Trophoblast cell (in vitro differentiated cells and primary cell): ENCODE results near the gene ERMP1.

ENCODE experiments used
- DNase-seq, 2 donors: peaks; one replicate each; pipeline ENCODE4 v3.0.0-alpha.2; 2016
- H2AFZ ChIP-seq: 2 replicates; pipeline ENCODE4 v1.6.1; 2013; ENCODE audit warnings: low read length, moderate library complexity, mild to moderate bottlenecking; ENCODE audit not compliant: insufficient read depth, poor library complexity
- H2AK5ac ChIP-seq: 2 replicates; pipeline ENCODE4 v1.6.1; 2013; ENCODE audit warnings: mild to moderate bottlenecking, low read length
- H2BK120ac ChIP-seq: 2 replicates; pipeline ENCODE4 v1.6.1; 2013; ENCODE audit warnings: low read length, mild to moderate bottlenecking, moderate library complexity; ENCODE audit not compliant: insufficient read depth, poor library complexity
- H2BK12ac ChIP-seq: 2 replicates; pipeline ENCODE4 v1.6.1; 2013; ENCODE audit warnings: mild to moderate bottlenecking, low read length, moderate library complexity
- H2BK5ac ChIP-seq: 2 replicates; pipeline ENCODE4 v1.6.1; 2013; ENCODE audit warnings: low read length, low read depth, moderate library complexity, mild to moderate bottlenecking; ENCODE audit not compliant: poor library complexity
- H3K14ac ChIP-seq: 2 replicates; pipeline ENCODE4 v1.6.1; 2013; ENCODE audit warnings: mild to moderate bottlenecking, low read length
- H3K18ac ChIP-seq: 2 replicates; pipeline ENCODE4 v1.6.1; 2013; ENCODE audit warnings: mild to moderate bottlenecking, low read length
- H3K23ac ChIP-seq: 2 replicates; pipeline ENCODE4 v1.6.1; 2013; ENCODE audit warnings: low read length
- H3K27ac ChIP-seq: 2 replicates; pipeline ENCODE4 v1.5.1; 2013; ENCODE audit warnings: low read depth, mild to moderate bottlenecking, inconsistent platforms, low read length, moderate library complexity
- H3K27me3 ChIP-seq: 2 replicates; pipeline ENCODE4 v1.6.1; 2013; ENCODE audit warnings: inconsistent platforms, mild to moderate bottlenecking, low read length, moderate library complexity; ENCODE audit not compliant: insufficient read depth
- H3K36me3 ChIP-seq, 2 experiments: 1 replicate in 1 of 2; 2 replicates in 1 of 2; pipeline ENCODE4 v1.6.1; 2013; ENCODE audit warnings: low read length in 2 of 2, mild to moderate bottlenecking in 2 of 2, moderate library complexity in 1 of 2; ENCODE audit not compliant: insufficient read depth in 2 of 2, control insufficient read depth in 1 of 2
- H3K4ac ChIP-seq: 2 replicates; pipeline ENCODE4 v1.6.1; 2013; ENCODE audit warnings: low read depth, mild to moderate bottlenecking, low read length, moderate library complexity
- H3K4me1 ChIP-seq, 2 experiments: 1 replicate in 1 of 2; 2 replicates in 1 of 2; pipeline ENCODE4 v1.6.1; 2013; ENCODE audit warnings: low read length in 2 of 2, mild to moderate bottlenecking in 2 of 2, moderate library complexity in 1 of 2; ENCODE audit not compliant: insufficient read depth in 2 of 2, control insufficient read depth in 1 of 2
- H3K4me2 ChIP-seq: 2 replicates; pipeline ENCODE4 v1.6.1; 2013; ENCODE audit warnings: inconsistent platforms, mild to moderate bottlenecking, low read length, moderate library complexity
- H3K4me3 ChIP-seq: 2 replicates; pipeline ENCODE4 v1.5.1; 2013; ENCODE audit warnings: mild to moderate bottlenecking, low read depth, low read length, inconsistent platforms
- H3K79me1 ChIP-seq: one replicate; pipeline ENCODE4 v1.6.1; 2013; ENCODE audit warnings: low read length
- H3K79me2 ChIP-seq: 2 replicates; pipeline ENCODE4 v1.6.1; 2013; ENCODE audit warnings: low read length, mild to moderate bottlenecking; ENCODE audit not compliant: control insufficient read depth, insufficient read depth, poor library complexity
- H3K9ac ChIP-seq: 2 replicates; pipeline ENCODE4 v1.6.1; 2013; ENCODE audit warnings: mild to moderate bottlenecking, low read length
- H3K9me3 ChIP-seq: 2 replicates; pipeline ENCODE4 v1.6.1; 2013; ENCODE audit warnings: low read depth, mild to moderate bottlenecking, control low read depth, inconsistent platforms, low read length; ENCODE audit not compliant: insufficient read depth
- H4K12ac ChIP-seq: 2 replicates; pipeline ENCODE4 v1.6.1; 2013; ENCODE audit warnings: low read depth, mild to moderate bottlenecking, low read length, moderate library complexity
- H4K8ac ChIP-seq: 2 replicates; pipeline ENCODE4 v1.6.1; 2013; ENCODE audit warnings: low read depth, mild to moderate bottlenecking, low read length, moderate library complexity
- H4K91ac ChIP-seq: one replicate; pipeline ENCODE4 v1.6.1; 2013; ENCODE audit warnings: low read depth, mild to moderate bottlenecking, low read length, moderate library complexity
- WGBS: extraction: QIAGEN DNeasy Blood & Tissue Kit; methylation state at CpG from one replicate; pipeline ENCODE4 v1.1.7; 2013; ENCODE audit warnings: missing lambda C conversion rate; ENCODE audit not compliant: insufficient read length, insufficient coverage; ENCODE audit errors: extremely low coverage; 5-methylcytosine and 5-hydroxymethylcytosine counted together

ERMP1 gene

DNA sequence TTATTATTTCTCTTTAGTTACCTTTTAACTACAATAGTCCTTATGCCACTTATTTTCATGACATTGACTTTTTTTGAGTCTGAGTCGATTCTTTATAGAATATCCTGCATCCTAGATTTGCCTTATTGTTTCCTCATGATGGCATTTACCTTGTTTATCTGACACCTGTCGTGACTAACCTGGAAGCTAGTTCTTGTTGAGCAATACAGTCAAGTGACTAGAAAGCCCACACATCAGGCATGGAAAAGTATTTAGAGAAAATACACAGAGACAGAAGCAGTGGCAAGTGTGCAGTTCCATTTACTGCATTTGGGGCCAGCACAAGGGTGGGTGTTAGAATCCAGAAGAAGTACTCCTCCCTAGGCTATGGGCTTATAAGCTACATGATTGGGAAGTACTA lies 97.8 kb downstream of the ERMP1 start:
- Histone ChIP-seq H3K79me1 (no peaks in the 10 kb centered on the region), H3K23ac (peak overlapping the region; percentile 10), H4K12ac (no peak overlapping the region), H2BK12ac (no peak overlapping the region), H3K27me3 (no peaks in the 10 kb centered on the region), H4K91ac (no peak overlapping the region), H2AK5ac (no peak overlapping the region), H3K79me2 (no peaks in the 10 kb centered on the region), H2BK5ac (no peak overlapping the region), H3K4me1 (no peaks in the 10 kb centered on the region), H3K4ac (no peak overlapping the region), H2BK120ac (no peak overlapping the region), H3K14ac (no peak overlapping the region), H4K8ac (no peak overlapping the region), H3K18ac (no peak overlapping the region), H3K36me3 (peaks cover 6 to 7% of the 10 kb centered on the region in 2 experiments), H3K4me3 (no peak overlapping the region), H3K9ac (no peak overlapping the region), H3K27ac (no peak overlapping the region), H3K9me3 (no peaks in the 10 kb centered on the region), H2AFZ (no peak overlapping the region), H3K4me2 (no peak overlapping the region)
- peak in 1 of 2 donors; percentile 64 for DNase-seq
- WGBS, result no CpG with 5 or more reads among the region's 2 CpGs
